Measurements from ENCODE around the gene TRPV4.

Gene TRPV4

GRCh38 chr12:109833307-109834189, at the start of gene TRPV4:
TRPV4 (minus strand) TSS chr12:109833398; CDS start chr12:109814796, 18,602 bp downstream.
- TF ChIP-seq CTCF (IDR thresholded peaks at IDR 0.05; ENCODE audit: insufficient read depth, missing control alignments), result no peak
- FAIRE-seq, result no peak
- DNase-seq (ENCODE audit: insufficient read length, low spot score), result no peak

GRCh38 chr12:109881752-109882151, 48.6 kb upstream of the TRPV4 start:
- no peak for FAIRE-seq
- DNase-seq (ENCODE audit: insufficient read length, low spot score), result no peak
- TF ChIP-seq CTCF (IDR thresholded peaks at IDR 0.05; ENCODE audit: insufficient read depth, missing control alignments), result no peak

GRCh38 chr12:109880938-109881337, 47.7 kb upstream of the TRPV4 start:
- no peak for TF ChIP-seq CTCF (IDR thresholded peaks at IDR 0.05; ENCODE audit: insufficient read depth, missing control alignments)
- DNase-seq (ENCODE audit: insufficient read length, low spot score) (no peak), FAIRE-seq (no peak)

- no peak for FAIRE-seq
- TF ChIP-seq CTCF (IDR thresholded peaks at IDR 0.05; ENCODE audit: insufficient read depth, missing control alignments), result peak; percentile 70
- peak; percentile 91 for DNase-seq (ENCODE audit: insufficient read length, low spot score)
Measured at GRCh38 chr12:109880043-109880931, 47.1 kb upstream of the TRPV4 start, which contains the start of gene GLTP. GLTP (minus strand) TSS chr12:109880541; CDS start chr12:109880374, 167 bp downstream.

GRCh38 chr12:109879351-109880042, 46.3 kb upstream of the TRPV4 start:
- no peak for TF ChIP-seq CTCF (IDR thresholded peaks at IDR 0.05; ENCODE audit: insufficient read depth, missing control alignments)

DNA sequence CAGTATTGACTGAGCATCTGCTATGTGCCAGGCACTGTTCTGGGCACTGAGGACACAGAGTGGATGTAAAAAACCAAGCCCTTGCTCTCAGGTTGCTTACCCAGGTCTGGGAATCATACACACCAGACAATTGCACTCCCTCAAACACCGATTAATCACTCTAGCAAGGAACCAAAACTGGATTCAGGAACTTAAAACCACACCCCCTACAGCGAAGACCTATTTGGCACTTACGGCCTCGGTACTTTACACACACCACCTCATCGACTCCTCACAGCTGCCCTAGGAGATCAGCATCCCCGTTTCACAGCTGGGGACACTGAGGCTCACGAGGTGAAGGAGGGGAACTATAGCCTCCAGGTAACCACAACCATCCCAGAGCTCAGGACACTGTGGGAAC, 45.6 kb upstream of the TRPV4 start:
- FAIRE-seq (no peak), DNase-seq (ENCODE audit: insufficient read length, low spot score) (no peak)
- no peak for TF ChIP-seq CTCF (IDR thresholded peaks at IDR 0.05; ENCODE audit: insufficient read depth, missing control alignments)

More at GRCh38 chr12:109879351-109880042, 46.3 kb upstream of the TRPV4 start:
- DNase-seq (ENCODE audit: insufficient read length, low spot score) (no peak), FAIRE-seq (no peak)
